GM12878 (cell line): ENCODE data around the gene OPRL1.

ENCODE experiments used
- CBX5 ChIP-seq: sonication (generic); IDR thresholded peaks from 2 replicates; pipeline ENCODE4 v1.6.1; 2016; ENCODE audit warnings: low read depth, moderate library complexity, mild to moderate bottlenecking, inconsistent platforms
- CEBPB ChIP-seq, 2 experiments: fragments of 150-350 bp in 1 of 2; IDR thresholded peaks; 2 replicates each; pipeline ENCODE4 v1.6.1; 2012 to 2014; ENCODE audit warnings: low read depth in 2 of 2, low read length in 2 of 2, borderline replicate concordance in 1 of 2, inconsistent platforms in 1 of 2
- CTCF ChIP-seq, 3 experiments: IDR thresholded peaks in 2 of 3; conservative IDR thresholded peaks in 1 of 3; 2 replicates each; pipeline ENCODE4 v1.5.1; 2011; ENCODE audit warnings: low read depth in 3 of 3, low read length in 3 of 3, mild to moderate bottlenecking in 3 of 3, control low read depth in 2 of 3, moderate library complexity in 2 of 3, inconsistent platforms in 1 of 3, mixed read lengths in 1 of 3; ENCODE audit not compliant: control insufficient read depth in 2 of 3, insufficient read depth in 1 of 3; ENCODE audit errors: extremely low read depth in 1 of 3
- HCFC1 ChIP-seq: fragments of 150-350 bp; IDR thresholded peaks from 2 replicates; pipeline ENCODE4 v1.6.1; 2014; ENCODE audit warnings: low read length
- TCF12 ChIP-seq: IDR thresholded peaks from 2 replicates; pipeline ENCODE4 v1.6.1; 2011; ENCODE audit warnings: low read depth, mild to moderate bottlenecking, low read length
- YBX1 ChIP-seq: fragments of 450-650 bp; IDR thresholded peaks from 2 replicates; pipeline ENCODE4 v1.6.1; 2016; ENCODE audit warnings: antibody characterized with exemption
- YY1 ChIP-seq: IDR thresholded peaks from 2 replicates; pipeline ENCODE4 v1.6.1; 2011; ENCODE audit warnings: low read depth, mild to moderate bottlenecking, low read length

GRCh38 chr20:64113444-64113775 lies 33.5 kb downstream of the OPRL1 start:
- TF ChIP-seq TCF12 = no peak
- no peak for TF ChIP-seq CEBPB (IDR thresholded peaks at IDR 0.05; ENCODE audit: borderline replicate concordance in 1 of 2, low read depth in 2 of 2, low read length in 2 of 2)
- no peak for TF ChIP-seq CTCF (IDR thresholded peaks at IDR 0.05 in 2 of 3, conservative IDR thresholded peaks at IDR 0.05 in 1 of 3; ENCODE audit: control insufficient read depth in 2 of 3, extremely low read depth in 1 of 3, insufficient read depth in 1 of 3, low read depth in 3 of 3, low read length in 3 of 3)
- no peak for TF ChIP-seq YY1
- no peak for TF ChIP-seq HCFC1
- TF ChIP-seq CBX5 = no peak
- no peak for TF ChIP-seq YBX1
